GM19467 (cell line): ENCODE measurements around the gene PPARA.
"Not testable (repeated sequence)": the region's sequence is repeated elsewhere in the genome, so short reads cannot be mapped to it uniquely, and the experiment has no call there.

ENCODE experiments used
- ATAC-seq: cut with Tn5 transposase; IDR thresholded peaks from one replicate; pipeline ENCODE4 v1.9.1; 2021; ENCODE audit warnings: mild to moderate bottlenecking, moderate library complexity; ENCODE audit not compliant: unreplicated experiment

PPARA gene

GRCh38 chr22:46165977-46166376, 15.7 kb downstream of the PPARA start:
- ATAC-seq = no peak

- no peak for ATAC-seq
Measured at GRCh38 chr22:46169628-46170027, 19.3 kb downstream of the PPARA start.

GRCh38 chr22:46171940-46172339, 21.6 kb downstream of the PPARA start:
- ATAC-seq = no peak

GRCh38 chr22:46172522-46173110, 22.3 kb downstream of the PPARA start:
- no peak for ATAC-seq

- no peak for ATAC-seq
Measured at GRCh38 chr22:46173152-46173551, 22.8 kb downstream of the PPARA start.

DNA sequence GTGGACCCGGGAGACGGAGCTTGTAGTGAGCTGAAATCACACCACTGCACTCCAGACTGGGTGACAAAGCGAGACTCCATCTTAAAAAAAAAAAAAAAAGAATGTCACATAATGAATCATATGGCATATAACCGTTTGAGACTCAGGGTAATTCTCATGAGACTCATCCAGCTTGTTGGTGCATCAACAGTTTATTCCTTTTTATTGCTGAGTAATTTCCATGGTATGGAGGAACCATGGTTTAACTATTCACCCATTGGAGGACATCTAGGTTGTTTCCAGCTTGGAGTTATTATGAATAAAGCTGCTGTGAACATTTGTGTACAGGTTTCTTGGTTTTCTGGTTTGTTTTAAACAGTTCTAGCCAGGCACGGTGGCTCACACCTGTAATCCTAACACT, 25.3 kb downstream of the PPARA start:
- ATAC-seq = no peak

GRCh38 chr22:46176508-46177003, 26.2 kb downstream of the PPARA start:
- ATAC-seq = no peak

DNA sequence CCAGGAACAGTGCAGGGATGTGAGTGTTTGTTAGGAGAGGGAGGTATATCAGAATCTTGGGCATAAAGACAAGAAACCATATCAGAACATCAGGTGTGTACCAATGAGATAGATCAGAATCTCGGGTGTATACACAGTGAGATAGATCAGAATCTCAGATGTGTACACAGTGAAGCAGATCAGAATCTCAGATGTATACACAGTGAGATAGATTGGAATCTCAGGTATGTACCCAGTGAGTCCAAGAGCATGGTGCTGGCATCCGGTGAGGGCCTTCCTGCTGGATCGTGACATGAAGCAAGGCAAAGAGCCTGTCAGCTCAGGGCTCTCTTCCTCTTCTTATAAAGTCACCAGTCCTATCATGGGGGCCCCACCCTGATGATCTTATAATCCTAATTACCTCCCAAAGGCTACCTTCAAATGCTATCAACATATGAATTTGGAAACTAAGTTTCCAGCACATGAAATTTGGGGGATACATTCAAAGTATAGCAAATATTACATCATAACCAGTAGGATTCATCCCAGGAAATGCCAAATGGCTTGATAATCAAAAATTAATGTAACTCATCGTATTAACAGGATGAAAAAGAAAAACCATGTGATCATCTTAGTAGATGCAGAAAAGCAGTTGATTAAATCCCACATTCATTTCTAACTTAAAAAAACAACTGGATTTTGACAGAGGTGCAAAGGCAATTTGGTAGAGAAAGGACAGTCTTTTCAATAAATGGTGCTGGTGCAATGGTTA, 28.6 kb downstream of the PPARA start:
- ATAC-seq = no peak

GRCh38 chr22:46179748-46180147, 29.4 kb downstream of the PPARA start:
- ATAC-seq = no peak

DNA sequence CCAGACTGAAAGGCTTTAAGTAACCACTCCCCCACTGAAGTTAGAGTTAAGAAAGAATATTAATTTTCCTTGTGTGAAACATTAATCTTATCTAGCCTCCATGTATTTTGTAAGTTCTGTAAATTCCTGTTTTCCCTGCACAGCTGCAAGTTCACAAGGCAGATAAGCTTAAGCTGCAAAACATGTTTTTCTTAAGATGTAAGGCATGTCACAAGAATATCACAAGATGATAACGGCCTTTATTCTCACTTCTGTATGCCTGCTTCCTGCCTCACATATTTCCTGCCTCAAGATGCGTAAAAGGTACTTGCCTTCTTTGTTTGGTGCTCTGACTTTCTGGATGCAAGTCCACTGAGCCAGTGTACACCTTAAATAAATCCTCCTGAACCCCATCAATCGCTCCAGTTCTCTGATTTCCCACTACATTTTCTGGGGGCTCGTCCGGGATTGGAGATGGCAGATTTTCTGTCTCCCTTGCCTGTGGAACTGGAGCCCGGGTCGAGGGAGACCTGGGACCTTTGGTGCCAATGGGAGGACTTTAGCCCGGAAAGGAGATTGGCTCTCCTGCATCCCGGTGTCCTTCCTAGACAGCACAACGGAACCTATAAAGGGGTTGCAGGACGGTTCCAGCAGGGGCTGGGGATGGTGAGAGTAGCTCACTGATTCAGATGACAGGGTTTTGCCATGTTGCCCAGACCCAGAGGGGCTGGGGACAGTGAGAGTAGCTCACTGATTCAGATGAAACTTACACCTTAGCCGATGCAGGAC, 30.2 kb downstream of the PPARA start:
- ATAC-seq = no peak

DNA sequence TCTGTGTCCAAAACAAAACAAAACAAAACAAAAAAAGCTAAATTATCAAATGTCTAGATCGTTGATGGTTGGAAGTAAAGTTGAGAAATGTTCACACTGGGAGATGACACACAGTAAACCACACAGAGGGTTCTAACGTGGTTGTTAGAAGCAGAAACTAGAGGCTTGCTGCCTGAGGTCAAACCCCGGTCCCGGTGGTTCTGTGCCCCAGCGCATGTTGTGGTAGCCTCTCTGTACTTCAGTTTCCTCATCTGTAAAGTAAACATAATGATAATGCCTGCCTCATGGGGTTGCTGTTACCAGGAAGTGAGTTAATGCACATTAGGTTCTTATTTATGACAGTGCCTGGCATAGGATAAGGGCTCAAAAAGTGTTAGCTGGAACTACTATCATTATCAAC, 33.4 kb downstream of the PPARA start:
- ATAC-seq = no peak

GRCh38 chr22:46185283-46185682, 35.0 kb downstream of the PPARA start:
- no peak for ATAC-seq

GRCh38 chr22:46187862-46188261, 37.5 kb downstream of the PPARA start:
- no peak for ATAC-seq

DNA sequence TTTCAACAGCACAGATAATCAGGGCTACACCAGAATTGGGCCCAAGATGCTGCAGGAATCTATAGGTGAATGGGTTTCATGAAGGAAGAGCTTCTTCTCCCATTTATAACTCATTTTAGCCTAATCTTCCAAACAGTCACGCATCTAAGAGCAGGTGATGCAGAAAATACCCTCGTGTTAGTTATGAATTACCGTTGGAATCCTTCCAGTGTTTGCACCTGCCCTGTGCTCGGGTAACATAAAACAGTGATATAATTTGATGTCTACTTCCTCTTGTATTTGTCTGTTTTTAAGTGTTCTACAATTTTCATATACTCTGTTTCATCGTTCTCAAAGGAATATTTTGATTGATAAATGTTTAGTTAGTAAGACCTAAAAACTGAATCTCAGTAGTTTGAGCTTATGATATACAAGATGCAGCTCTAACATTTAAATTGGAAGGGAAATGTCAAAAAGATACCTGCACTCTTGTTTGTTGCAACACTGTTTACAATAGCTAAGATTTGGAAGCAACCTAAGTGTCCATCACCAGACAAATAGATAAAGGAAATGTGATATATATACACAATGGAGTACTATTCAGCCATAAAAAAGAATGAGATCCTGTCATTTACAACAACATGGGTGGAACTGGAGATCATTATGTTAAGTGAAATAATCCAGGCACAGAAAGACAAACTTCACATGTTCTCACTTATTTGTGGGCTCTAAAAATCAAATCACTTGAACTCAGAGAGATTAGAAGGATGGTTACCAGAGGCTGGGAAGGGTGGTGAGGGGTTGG, 42.1 kb downstream of the PPARA start:
- ATAC-seq = no peak

- ATAC-seq = no peak
Measured at GRCh38 chr22:46193898-46194310, 43.6 kb downstream of the PPARA start.

DNA sequence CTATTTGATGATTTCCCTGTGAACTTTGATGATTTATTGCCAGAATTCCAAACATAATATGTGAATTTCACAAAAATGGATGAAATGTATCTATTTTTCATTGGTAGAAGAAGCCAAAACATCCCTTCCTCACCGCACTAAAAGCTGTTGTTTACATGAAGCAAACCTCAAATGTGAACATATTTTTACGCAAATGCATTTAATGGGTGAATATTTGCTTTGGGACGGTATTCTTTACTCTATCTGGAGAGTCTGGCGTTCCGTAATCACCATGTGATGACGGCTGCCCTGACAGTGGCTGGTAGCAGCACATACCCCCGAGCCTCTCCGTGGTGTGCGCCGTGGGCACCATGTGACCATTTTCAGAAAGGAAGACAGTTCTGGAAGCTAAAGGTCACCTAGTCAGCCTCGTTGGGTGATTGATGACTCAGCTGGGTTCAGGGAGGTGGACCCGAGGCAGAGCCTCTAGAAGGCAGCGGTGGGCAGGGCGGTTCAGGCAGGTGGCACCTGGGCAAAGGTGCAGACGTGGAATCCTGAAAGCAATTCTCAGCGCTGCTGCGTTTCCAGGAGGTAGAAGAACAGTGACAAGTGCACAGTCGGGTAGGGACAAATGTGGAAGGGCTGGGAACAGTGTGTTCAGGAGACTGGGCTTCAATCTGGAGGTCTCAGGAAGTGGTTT, 45.3 kb downstream of the PPARA start:
- no peak for ATAC-seq

DNA sequence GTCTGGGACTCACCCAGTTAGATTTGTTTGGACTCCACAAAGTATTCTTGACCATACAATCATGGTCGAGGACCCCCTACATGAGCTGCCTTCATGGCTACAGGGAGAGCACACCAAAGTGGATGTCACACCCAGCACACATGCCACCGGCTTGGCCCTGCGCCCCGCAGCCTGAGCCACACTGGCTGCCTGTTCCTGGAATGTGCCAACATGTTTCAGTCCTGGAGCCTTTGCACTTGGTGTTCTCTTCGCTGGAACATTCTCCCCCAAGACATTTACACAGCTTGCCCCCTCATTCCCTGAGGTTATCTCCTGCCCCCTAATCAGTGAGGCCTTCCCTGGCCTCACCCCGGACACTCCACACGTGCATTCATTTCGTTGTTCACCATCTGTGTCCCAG, 46.0 kb downstream of the PPARA start:
- ATAC-seq = no peak

GRCh38 chr22:46198274-46198673, 47.9 kb downstream of the PPARA start:
- no peak for ATAC-seq

DNA sequence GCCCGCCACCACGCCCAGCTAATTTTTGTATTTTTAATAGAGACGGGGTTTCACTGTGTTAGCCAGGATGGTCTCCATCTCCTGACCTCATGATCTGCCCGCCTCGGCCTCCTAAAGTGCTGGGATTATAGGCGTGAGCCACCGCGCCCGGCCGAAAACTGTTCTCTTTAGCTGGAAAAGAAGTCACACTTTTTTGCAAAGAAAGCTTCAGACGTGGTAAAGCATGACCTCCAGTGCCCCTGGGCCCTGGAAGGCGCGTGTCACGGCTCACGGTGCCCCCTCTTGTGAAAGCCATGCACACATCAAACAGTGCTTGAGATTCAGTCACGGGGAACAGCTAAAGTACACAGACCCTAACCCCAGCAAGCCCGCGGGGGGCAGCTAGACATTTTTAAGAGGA, 48.5 kb downstream of the PPARA start:
- ATAC-seq = not testable (repeated sequence)

DNA sequence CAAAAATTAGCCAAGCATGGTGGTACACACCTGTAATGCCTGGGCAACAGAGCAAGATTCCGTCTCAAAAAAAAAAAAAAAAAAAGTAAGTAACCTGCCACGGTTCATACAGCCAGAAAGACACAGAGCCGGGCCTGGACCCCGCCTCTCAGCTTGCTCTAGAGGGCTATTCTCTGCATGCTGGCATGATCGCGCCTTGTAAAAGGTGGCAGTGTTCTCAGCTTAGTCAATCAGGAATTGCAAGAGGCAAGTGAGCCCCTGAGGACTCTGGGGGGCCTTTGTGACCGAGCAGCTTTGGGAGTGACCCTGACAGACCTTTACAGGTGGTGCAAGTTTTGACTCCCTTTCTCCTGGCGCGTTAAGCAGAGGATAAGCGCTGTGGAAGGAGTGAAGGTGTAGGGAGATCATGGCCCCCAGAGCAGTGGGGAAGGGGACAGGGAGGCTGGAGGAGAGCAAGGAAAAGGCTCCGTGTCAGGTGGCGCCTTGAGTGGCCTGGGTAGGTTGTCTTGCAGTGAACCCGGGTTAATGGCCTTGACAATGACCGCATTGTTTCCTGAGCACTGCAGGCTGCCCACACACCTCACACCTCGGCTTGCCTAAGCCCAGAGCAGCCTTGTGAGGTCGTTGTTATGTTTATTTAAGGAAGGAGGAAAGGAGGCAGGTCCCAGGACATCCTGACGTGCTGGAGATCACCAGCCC, 50.9 kb downstream of the PPARA start:
- no peak for ATAC-seq
